Uterus (tissue), 2 donors: ENCODE data around the gene STOX2.

ENCODE experiments used
- CTCF ChIP-seq, 4 experiments: fragments of 200-600 bp in 2 of 4; fragments of 450-650 bp in 2 of 4; sonication (generic) in 2 of 4; IDR thresholded peaks; one replicate each; pipeline ENCODE4 v1.5.1; 2016 to 2019; ENCODE audit warnings: antibody characterized with exemption in 4 of 4, mild to moderate bottlenecking in 2 of 4, moderate library complexity in 1 of 4
- POLR2A ChIP-seq, 2 donors: fragments of 450-650 bp; IDR thresholded peaks; one replicate each; pipeline ENCODE4 v1.6.1; 2016; ENCODE audit warnings: antibody characterized with exemption in 2 of 2, mild to moderate bottlenecking in 1 of 2, moderate library complexity in 1 of 2

DNA sequence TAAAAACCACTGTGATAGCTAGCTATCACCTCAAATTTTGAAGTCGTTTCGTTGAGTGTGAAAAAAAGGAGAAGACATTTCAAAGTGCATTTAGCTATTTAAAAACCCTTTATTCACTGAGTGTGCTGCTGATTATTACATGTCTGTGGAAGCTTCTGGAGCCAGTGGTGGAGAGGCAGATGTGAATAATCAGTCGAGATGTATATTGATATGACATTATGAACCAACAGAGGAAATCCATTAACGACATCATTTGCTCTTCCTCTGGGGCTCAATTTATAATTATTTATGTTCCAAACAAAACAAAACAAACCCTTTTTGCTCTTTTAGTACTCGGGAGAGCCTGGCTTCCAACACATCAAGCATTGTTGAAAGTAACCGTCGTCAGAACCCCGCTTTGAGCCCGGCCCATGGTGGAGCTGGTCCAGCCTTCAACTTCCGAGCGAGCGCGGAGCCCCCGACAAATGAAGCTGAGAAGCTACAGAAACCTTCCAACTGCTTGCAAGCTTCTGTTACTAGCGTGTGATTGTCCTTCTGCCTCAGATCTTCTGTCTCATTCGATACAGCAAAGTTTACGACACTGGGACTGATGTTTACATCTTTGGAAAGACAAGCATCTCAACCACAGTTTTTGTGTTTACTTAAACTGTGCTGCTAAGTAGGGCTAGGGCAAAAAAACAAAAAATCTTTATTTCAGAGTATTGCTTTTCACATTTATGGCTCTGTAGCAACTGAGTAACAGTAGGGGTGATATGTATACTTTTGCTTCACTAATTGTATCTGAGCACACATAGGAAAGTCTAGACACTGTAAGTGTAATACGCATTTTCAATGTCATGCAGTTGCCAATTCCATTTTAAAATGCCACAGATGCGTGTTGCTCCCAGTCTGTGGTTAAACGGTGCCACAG, 111.9 kb downstream of the STOX2 start:
- TF ChIP-seq CTCF (IDR thresholded peaks at IDR 0.05) (no peak), POLR2A (IDR thresholded peaks at IDR 0.05) (no peak)
